WI38 (cell line): ENCODE results near the gene MED13L.
"Not testable (repeated sequence)": the region's sequence is repeated elsewhere in the genome, so short reads cannot be mapped to it uniquely, and the experiment has no call there.

Experiments used
- H3K4me3 ChIP-seq: 2 replicates; pipeline ENCODE4 v1.5.1; 2011; ENCODE audit warnings: low read depth, mild to moderate bottlenecking, control low read depth, low read length
- TF ChIP-seq, protein P1 (sequence below): IDR thresholded peaks from 2 replicates; pipeline ENCODE4 v1.5.1; 2012; ENCODE audit warnings: low read depth, mild to moderate bottlenecking, control low read depth, low read length

Gene MED13L

DNA sequence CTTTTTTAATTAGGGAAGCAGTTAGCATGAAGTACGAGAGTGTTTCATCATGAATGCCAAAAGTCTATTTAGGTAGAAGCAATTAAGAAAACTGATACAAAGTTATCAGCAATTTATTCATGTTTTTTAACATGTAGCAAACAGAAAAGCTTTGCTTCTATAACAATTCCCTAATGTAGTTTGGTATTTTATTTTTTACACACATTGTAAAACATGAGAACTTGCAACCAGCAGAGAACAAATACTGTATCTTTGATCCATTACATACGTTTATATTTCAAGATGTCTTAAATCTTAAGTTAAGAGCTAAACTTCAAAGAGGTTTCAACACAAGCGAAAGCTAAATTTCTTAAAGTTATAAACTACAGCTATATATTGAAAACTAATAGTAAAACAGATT lies 39.3 kb downstream of the MED13L start:
- TF ChIP-seq, protein P1, sequence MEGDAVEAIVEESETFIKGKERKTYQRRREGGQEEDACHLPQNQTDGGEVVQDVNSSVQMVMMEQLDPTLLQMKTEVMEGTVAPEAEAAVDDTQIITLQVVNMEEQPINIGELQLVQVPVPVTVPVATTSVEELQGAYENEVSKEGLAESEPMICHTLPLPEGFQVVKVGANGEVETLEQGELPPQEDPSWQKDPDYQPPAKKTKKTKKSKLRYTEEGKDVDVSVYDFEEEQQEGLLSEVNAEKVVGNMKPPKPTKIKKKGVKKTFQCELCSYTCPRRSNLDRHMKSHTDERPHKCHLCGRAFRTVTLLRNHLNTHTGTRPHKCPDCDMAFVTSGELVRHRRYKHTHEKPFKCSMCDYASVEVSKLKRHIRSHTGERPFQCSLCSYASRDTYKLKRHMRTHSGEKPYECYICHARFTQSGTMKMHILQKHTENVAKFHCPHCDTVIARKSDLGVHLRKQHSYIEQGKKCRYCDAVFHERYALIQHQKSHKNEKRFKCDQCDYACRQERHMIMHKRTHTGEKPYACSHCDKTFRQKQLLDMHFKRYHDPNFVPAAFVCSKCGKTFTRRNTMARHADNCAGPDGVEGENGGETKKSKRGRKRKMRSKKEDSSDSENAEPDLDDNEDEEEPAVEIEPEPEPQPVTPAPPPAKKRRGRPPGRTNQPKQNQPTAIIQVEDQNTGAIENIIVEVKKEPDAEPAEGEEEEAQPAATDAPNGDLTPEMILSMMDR: no peak
- H3K4me3 ChIP-seq: no peak overlapping the region

DNA sequence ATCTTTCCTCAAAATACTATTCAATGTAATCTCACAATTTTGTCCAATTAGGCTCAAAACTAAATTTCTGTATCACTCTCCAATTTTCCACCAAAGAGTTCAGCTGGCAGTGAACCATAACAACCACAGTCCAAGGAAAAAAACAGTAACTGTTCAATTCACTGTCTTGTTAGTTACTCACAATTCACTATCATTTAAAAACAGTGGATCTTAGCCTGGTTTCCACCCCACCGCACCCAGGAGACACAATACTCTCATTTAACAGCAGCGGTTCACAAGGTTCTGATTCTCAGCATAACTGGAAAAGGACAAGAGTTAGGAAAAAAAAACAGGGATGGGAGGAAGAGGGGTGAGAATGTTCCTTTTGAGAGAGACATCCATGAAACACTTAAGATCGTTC lies 40.5 kb downstream of the MED13L start:
- no peak overlapping the region for H3K4me3 ChIP-seq
- TF ChIP-seq, protein P1: no peak

DNA sequence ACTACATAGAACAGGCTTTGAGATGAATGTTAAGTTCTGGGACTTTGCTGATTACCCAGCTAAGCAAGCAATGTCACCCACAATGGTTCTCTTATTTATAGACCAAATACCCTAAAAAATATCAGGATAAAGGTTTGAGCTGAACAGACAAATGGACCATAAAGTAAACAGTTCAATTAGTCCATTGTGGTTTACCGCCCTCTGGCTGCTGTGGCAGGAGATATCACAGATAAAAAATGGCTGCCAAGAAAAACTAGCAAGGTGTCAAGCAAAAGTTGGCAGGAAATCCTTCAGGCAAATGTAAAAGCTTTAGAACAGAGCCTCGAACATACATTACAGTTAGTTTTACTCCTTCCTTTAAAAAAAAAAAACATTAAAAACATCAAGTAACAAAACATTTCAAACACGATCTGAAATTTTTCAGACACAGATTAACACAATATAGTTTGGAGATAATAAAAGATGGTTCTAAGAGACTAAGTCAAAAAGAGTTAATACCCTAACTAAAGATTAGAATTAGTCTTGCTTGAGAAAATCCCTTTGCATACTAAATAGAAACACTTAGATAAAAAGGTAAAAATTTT lies 41.3 kb downstream of the MED13L start:
- TF ChIP-seq, protein P1: peak; percentile 43
- no peak overlapping the region for H3K4me3 ChIP-seq

DNA sequence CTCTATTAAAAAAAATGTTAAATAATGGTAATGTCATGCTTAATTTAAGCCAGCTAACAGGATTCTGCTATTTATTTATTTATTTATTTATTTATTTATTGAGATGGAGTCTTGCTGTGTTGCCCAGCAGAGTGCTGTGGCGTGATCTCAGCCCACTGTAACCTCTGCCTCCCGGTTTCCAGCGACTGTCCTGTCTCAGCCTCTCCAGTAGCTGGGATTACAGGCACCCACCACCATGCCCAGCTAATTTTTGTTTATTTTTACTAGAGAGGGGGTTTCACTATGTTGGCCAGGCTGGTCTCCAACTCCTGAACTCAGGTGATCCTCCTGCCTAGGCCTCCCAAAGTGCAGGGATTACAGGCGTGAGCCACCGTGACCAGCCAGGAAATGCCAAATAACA lies 43.3 kb downstream of the MED13L start:
- not testable (repeated sequence) for H3K4me3 ChIP-seq

DNA sequence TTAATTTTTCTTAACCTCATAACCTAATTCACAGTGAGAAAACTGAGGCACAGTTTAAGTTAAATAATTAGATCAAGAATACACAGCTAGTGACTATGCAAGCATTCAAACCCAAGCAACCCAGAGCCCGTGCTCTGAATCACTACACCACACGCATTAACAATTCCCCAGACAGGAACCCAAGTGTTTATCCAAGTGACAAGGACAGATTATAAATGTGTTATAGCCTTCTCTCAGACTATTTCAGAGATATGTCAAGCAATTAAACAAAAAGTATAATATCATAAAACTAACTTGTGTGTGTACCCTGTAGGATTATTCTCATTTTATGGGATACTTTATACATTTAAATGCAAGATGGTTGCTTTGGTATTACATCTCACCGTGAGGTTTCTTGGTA lies 43.8 kb downstream of the MED13L start:
- TF ChIP-seq, protein P1: no peak
- no peak overlapping the region for H3K4me3 ChIP-seq

DNA sequence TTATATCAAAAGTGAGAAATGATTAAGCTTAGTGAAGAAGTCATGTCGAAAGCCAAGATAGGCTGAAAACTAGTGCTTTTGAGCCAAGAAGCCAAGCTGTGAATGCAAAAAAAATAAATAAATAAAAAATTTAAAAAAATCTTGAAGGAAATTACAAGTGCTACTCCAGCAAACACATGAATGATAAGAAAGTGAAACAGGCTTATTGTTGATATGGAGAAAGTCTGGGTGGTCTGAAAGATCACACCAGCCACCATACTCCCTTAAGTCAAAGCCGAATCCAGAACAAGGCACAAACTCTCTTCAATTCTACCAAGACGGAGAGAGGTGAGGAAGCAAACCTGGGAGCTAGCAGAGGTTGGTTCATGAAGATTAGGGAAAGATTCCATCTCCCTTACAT lies 49.7 kb downstream of the MED13L start:
- TF ChIP-seq, protein P1: no peak
- no peak overlapping the region for H3K4me3 ChIP-seq

DNA sequence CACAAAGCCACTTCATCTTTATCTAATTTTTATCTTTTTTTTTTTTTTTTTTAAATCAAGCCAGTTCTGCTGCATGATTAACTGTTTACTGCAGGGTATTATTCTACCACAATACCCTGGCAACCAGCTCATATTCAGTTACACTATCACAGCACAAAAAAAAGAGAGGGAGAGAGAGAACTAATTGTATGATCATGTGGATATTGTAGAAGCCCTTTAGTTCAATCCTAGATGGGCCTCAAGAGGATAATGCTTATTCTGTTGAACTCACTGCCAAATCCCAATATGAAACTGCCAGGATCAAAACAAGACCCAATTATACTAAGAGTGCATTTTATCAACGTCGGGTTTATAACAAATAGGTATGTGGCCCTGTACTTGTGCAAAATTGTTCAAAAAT lies 51.5 kb downstream of the MED13L start:
- TF ChIP-seq, protein P1: no peak

DNA sequence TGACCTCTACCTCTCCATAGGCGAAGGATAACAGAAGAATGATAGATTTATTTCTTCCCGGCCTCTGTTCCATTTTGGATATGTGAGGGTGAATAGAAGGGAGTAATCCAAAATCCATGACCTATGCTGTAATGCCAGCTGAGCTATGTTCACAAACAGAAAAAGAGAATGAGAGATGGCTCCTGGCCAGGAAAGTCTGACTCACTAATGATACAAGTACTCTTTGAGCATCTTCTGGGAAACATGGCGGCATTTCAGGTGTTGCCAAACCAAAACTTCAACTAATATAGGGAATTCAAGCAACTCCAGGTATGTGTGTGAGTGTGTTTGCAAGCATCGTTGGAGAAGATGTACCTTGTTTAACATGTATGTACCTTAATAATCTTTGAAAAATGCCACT lies 55.1 kb downstream of the MED13L start:
- TF ChIP-seq, protein P1: no peak
- no peak overlapping the region for H3K4me3 ChIP-seq

More for the DNA sequence above, 51.5 kb downstream of the MED13L start:
- H3K4me3 ChIP-seq: no peak overlapping the region
